IPS-NIHi7 (cell line): ENCODE measurements around the gene TMPRSS15.

Source experiments
- DNase-seq: peaks from one replicate; pipeline ENCODE4 v3.0.0; 2012; ENCODE audit warnings: mixed read lengths; ENCODE audit errors: extremely low spot score

The TMPRSS15 gene

GRCh38 chr21:18244671-18245463 is 158.7 kb downstream of the TMPRSS15 start, which contains the start of gene CHODL:
Gene CHODL (plus strand): TSS chr21:18244833. CDS start chr21:18245224, 391 bp downstream.
- peak; percentile 19 for DNase-seq

GRCh38 chr21:18235545-18235944 is 168.0 kb downstream of the TMPRSS15 start:
- no peak for DNase-seq

- no peak for DNase-seq
These were observed 175.4 kb downstream of the TMPRSS15 start for GRCh38 chr21:18228060-18228739.

GRCh38 chr21:18222346-18222745 is 181.2 kb downstream of the TMPRSS15 start:
- DNase-seq: no peak

GRCh38 chr21:18220498-18220897 is 183.1 kb downstream of the TMPRSS15 start:
- DNase-seq: no peak
